BE2C (cell line): ENCODE data around the gene BRD7.

Experiments used
- DNase-seq: peaks from one replicate; pipeline ENCODE4 v3.0.0-alpha.2; 2020
- H3K27me3 ChIP-seq: fragments of 250-450 bp; sonication (Bioruptor Pico); 2 replicates; pipeline ENCODE4 v1.5.1; 2020; ENCODE audit warnings: mild to moderate bottlenecking
- H3K36me3 ChIP-seq: fragments of 250-450 bp; sonication (Bioruptor Pico); 2 replicates; pipeline ENCODE4 v1.5.1; 2020; ENCODE audit warnings: mild to moderate bottlenecking
- H3K4me1 ChIP-seq: fragments of 250-450 bp; sonication (Bioruptor Pico); 2 replicates; pipeline ENCODE4 v1.5.1; 2020
- H3K4me3 ChIP-seq: 2 replicates; pipeline ENCODE4 v1.5.1; 2011; ENCODE audit warnings: low read depth, low read length
- H3K9me3 ChIP-seq: fragments of 250-450 bp; sonication (Bioruptor Pico); 2 replicates; pipeline ENCODE4 v1.5.1; 2020
- CTCF ChIP-seq: IDR thresholded peaks from 2 replicates; pipeline ENCODE4 v1.5.1; 2012; ENCODE audit warnings: mild to moderate bottlenecking, low read depth, low read length

Gene BRD7

DNA sequence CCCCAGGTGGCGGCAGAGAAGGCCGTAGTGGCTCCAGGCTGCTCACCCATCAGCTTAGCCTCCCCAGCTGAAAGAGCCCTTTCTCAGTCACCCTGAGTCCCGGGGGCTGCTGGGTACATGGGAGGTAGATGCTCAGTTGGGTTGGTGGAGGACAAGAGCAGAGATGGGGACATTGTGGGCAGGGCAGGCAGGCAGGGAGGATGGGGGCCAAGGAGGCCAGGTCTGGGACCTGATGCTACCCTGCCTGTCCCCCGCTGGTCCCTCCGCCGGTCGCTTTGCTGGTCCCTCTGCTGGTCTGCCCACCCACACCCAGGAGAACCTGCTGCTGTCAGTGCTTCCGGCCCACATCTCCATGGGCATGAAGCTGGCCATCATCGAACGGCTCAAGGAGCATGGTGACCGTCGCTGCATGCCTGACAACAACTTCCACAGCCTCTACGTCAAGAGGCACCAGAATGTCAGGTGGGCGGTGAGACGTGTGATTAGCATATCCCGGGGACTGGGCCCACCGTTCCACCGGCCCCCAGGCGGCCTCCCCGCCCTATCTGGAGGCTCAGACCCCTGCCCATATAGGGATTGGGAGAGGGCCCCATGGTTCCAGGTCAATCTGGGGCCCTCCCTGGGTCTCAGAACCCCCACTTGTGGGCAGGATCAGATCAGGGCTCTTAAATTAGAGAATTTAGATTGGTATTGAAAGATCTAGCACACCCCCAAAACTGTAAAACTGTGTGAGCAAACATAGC is 75.6 kb downstream of the BRD7 start:
- no peak overlapping the region for H3K4me3 ChIP-seq
- H3K36me3 ChIP-seq = no peaks in the 10 kb centered on the region
- no peaks in the 10 kb centered on the region for H3K9me3 ChIP-seq
- TF ChIP-seq CTCF = no peak
- H3K27me3 ChIP-seq = no peaks in the 10 kb centered on the region
- H3K4me1 ChIP-seq = peaks cover 6% of the 10 kb centered on the region
- DNase-seq = no peak

- Histone ChIP-seq H3K4me1 (no peaks in the 10 kb centered on the region; the same call in 1 of the 2 replicates), H3K4me3 (no peak overlapping the region), H3K27me3 (no peaks in the 10 kb centered on the region), H3K9me3 (no peaks in the 10 kb centered on the region), H3K36me3 (no peaks in the 10 kb centered on the region)
- no peak for TF ChIP-seq CTCF
- DNase-seq = no peak
Observed at GRCh38 chr16:50292566-50292948, 76.2 kb downstream of the BRD7 start.

- H3K4me1 ChIP-seq = no peaks in the 10 kb centered on the region
- no peaks in the 10 kb centered on the region for H3K9me3 ChIP-seq
- TF ChIP-seq CTCF = no peak
- no peaks in the 10 kb centered on the region for H3K36me3 ChIP-seq
- H3K4me3 ChIP-seq = no peak overlapping the region
- DNase-seq = no peak
- no peaks in the 10 kb centered on the region for H3K27me3 ChIP-seq
Observed at GRCh38 chr16:50291719-50292565, 76.8 kb downstream of the BRD7 start.

GRCh38 chr16:50290856-50291255 is 77.9 kb downstream of the BRD7 start:
- Histone ChIP-seq H3K9me3 (no peaks in the 10 kb centered on the region), H3K4me1 (no peaks in the 10 kb centered on the region), H3K4me3 (no peak overlapping the region), H3K27me3 (no peaks in the 10 kb centered on the region), H3K36me3 (no peaks in the 10 kb centered on the region)
- no peak for DNase-seq
- no peak for TF ChIP-seq CTCF

GRCh38 chr16:50289950-50290764 is 78.6 kb downstream of the BRD7 start:
- Histone ChIP-seq H3K9me3 (no peaks in the 10 kb centered on the region), H3K36me3 (no peaks in the 10 kb centered on the region), H3K27me3 (no peaks in the 10 kb centered on the region), H3K4me3 (no peak overlapping the region), H3K4me1 (no peaks in the 10 kb centered on the region)
- DNase-seq = no peak
- TF ChIP-seq CTCF = no peak
